ENCODE results near the gene RNF38.
"Not testable (repeated sequence)": the region's sequence is repeated elsewhere in the genome, so short reads cannot be mapped to it uniquely, and the experiment has no call there.

Gene RNF38

GRCh38 chr9:36304366-36304765 is 95.7 kb downstream of the RNF38 start:
- H3K27me3 ChIP-seq (ENCODE audit: control insufficient read depth in 5 of 5, insufficient read depth in 4 of 5, low read length in 5 of 5); H3K9me3 ChIP-seq (ENCODE audit: control insufficient read depth in 5 of 5, low read length in 5 of 5); H3K4me1 ChIP-seq (ENCODE audit: control insufficient read depth in 5 of 5, insufficient read depth in 5 of 5, low read length in 5 of 5); H3K36me3 ChIP-seq (ENCODE audit: control insufficient read depth in 5 of 5, insufficient read depth in 5 of 5, low read length in 5 of 5); H3K9ac ChIP-seq (ENCODE audit: low read length in 5 of 5); H3K27ac ChIP-seq (ENCODE audit: low read depth, low read length); H3K4me3 ChIP-seq (ENCODE audit: low read depth in 1 of 5, low read length in 5 of 5): not testable (repeated sequence)

GRCh38 chr9:36301227-36301626 is 98.8 kb downstream of the RNF38 start:
- Histone ChIP-seq H3K9ac (ENCODE audit: low read length in 5 of 5) (no peak overlapping the region), H3K4me3 (ENCODE audit: low read depth in 1 of 5, low read length in 5 of 5) (no peak overlapping the region), H3K27me3 (ENCODE audit: control insufficient read depth in 5 of 5, insufficient read depth in 4 of 5, low read length in 5 of 5) (no peaks in the 10 kb centered on the region), H3K36me3 (ENCODE audit: control insufficient read depth in 5 of 5, insufficient read depth in 5 of 5, low read length in 5 of 5) (no peaks in the 10 kb centered on the region), H3K9me3 (ENCODE audit: control insufficient read depth in 5 of 5, low read length in 5 of 5) (no peaks in the 10 kb centered on the region), H3K27ac (ENCODE audit: low read depth, low read length) (no peak overlapping the region), H3K4me1 (ENCODE audit: control insufficient read depth in 5 of 5, insufficient read depth in 5 of 5, low read length in 5 of 5) (peaks cover 0 to 13% (median 10%) of the 10 kb centered on the region in 5 donors)

- Histone ChIP-seq H3K36me3 (ENCODE audit: control insufficient read depth in 5 of 5, insufficient read depth in 5 of 5, low read length in 5 of 5) (no peaks in the 10 kb centered on the region), H3K9me3 (ENCODE audit: control insufficient read depth in 5 of 5, low read length in 5 of 5) (no peaks in the 10 kb centered on the region), H3K27me3 (ENCODE audit: control insufficient read depth in 5 of 5, insufficient read depth in 4 of 5, low read length in 5 of 5) (no peaks in the 10 kb centered on the region), H3K4me1 (ENCODE audit: control insufficient read depth in 5 of 5, insufficient read depth in 5 of 5, low read length in 5 of 5) (peaks cover 0 to 16% (median 10%) of the 10 kb centered on the region in 5 donors), H3K27ac (ENCODE audit: low read depth, low read length) (no peak overlapping the region), H3K9ac (ENCODE audit: low read length in 5 of 5) (no peak overlapping the region), H3K4me3 (ENCODE audit: low read depth in 1 of 5, low read length in 5 of 5) (no peak overlapping the region)
These were observed 101.5 kb downstream of the RNF38 start for GRCh38 chr9:36298566-36298965.

GRCh38 chr9:36297798-36298197 is 102.3 kb downstream of the RNF38 start:
- Histone ChIP-seq H3K27ac (ENCODE audit: low read depth, low read length) (no peak overlapping the region), H3K36me3 (ENCODE audit: control insufficient read depth in 5 of 5, insufficient read depth in 5 of 5, low read length in 5 of 5) (no peaks in the 10 kb centered on the region), H3K4me1 (ENCODE audit: control insufficient read depth in 5 of 5, insufficient read depth in 5 of 5, low read length in 5 of 5) (peaks cover 0 to 16% (median 10%) of the 10 kb centered on the region in 5 donors), H3K4me3 (ENCODE audit: low read depth in 1 of 5, low read length in 5 of 5) (no peak overlapping the region), H3K27me3 (ENCODE audit: control insufficient read depth in 5 of 5, insufficient read depth in 4 of 5, low read length in 5 of 5) (no peaks in the 10 kb centered on the region), H3K9me3 (ENCODE audit: control insufficient read depth in 5 of 5, low read length in 5 of 5) (no peaks in the 10 kb centered on the region), H3K9ac (ENCODE audit: low read length in 5 of 5) (no peak overlapping the region)

GRCh38 chr9:36294996-36295395 is 105.1 kb downstream of the RNF38 start:
- H3K9ac ChIP-seq (ENCODE audit: low read length in 5 of 5); H3K27me3 ChIP-seq (ENCODE audit: control insufficient read depth in 5 of 5, insufficient read depth in 4 of 5, low read length in 5 of 5); H3K27ac ChIP-seq (ENCODE audit: low read depth, low read length); H3K9me3 ChIP-seq (ENCODE audit: control insufficient read depth in 5 of 5, low read length in 5 of 5); H3K4me3 ChIP-seq (ENCODE audit: low read depth in 1 of 5, low read length in 5 of 5); H3K36me3 ChIP-seq (ENCODE audit: control insufficient read depth in 5 of 5, insufficient read depth in 5 of 5, low read length in 5 of 5): not testable (repeated sequence)
- H3K4me1 ChIP-seq (ENCODE audit: control insufficient read depth in 5 of 5, insufficient read depth in 5 of 5, low read length in 5 of 5) = peaks cover 0 to 16% (median 10%) of the 10 kb centered on the region in 5 donors

GRCh38 chr9:36293918-36294317 is 106.2 kb downstream of the RNF38 start:
- H3K27ac ChIP-seq (ENCODE audit: low read depth, low read length) = no peak overlapping the region
- peaks cover 0 to 16% (median 10%) of the 10 kb centered on the region in 5 donors for H3K4me1 ChIP-seq (ENCODE audit: control insufficient read depth in 5 of 5, insufficient read depth in 5 of 5, low read length in 5 of 5)
- H3K27me3 ChIP-seq (ENCODE audit: control insufficient read depth in 5 of 5, insufficient read depth in 4 of 5, low read length in 5 of 5) = no peaks in the 10 kb centered on the region
- no peak overlapping the region for H3K9ac ChIP-seq (ENCODE audit: low read length in 5 of 5)
- no peaks in the 10 kb centered on the region for H3K9me3 ChIP-seq (ENCODE audit: control insufficient read depth in 5 of 5, low read length in 5 of 5)
- H3K36me3 ChIP-seq (ENCODE audit: control insufficient read depth in 5 of 5, insufficient read depth in 5 of 5, low read length in 5 of 5) = no peaks in the 10 kb centered on the region
- H3K4me3 ChIP-seq (ENCODE audit: low read depth in 1 of 5, low read length in 5 of 5) = no peak overlapping the region

GRCh38 chr9:36293171-36293570 is 106.9 kb downstream of the RNF38 start:
- Histone ChIP-seq H3K27ac (ENCODE audit: low read depth, low read length) (no peak overlapping the region), H3K27me3 (ENCODE audit: control insufficient read depth in 5 of 5, insufficient read depth in 4 of 5, low read length in 5 of 5) (no peaks in the 10 kb centered on the region), H3K9ac (ENCODE audit: low read length in 5 of 5) (no peak overlapping the region), H3K36me3 (ENCODE audit: control insufficient read depth in 5 of 5, insufficient read depth in 5 of 5, low read length in 5 of 5) (no peaks in the 10 kb centered on the region), H3K9me3 (ENCODE audit: control insufficient read depth in 5 of 5, low read length in 5 of 5) (no peaks in the 10 kb centered on the region), H3K4me1 (ENCODE audit: control insufficient read depth in 5 of 5, insufficient read depth in 5 of 5, low read length in 5 of 5) (peaks cover 0 to 11% (median 10%) of the 10 kb centered on the region in 5 donors), H3K4me3 (ENCODE audit: low read depth in 1 of 5, low read length in 5 of 5) (no peak overlapping the region)

- Histone ChIP-seq H3K4me1 (ENCODE audit: control insufficient read depth in 5 of 5, insufficient read depth in 5 of 5, low read length in 5 of 5) (peaks cover 0 to 11% (median 10%) of the 10 kb centered on the region in 5 donors), H3K4me3 (ENCODE audit: low read depth in 1 of 5, low read length in 5 of 5) (no peak overlapping the region), H3K9ac (ENCODE audit: low read length in 5 of 5) (no peak overlapping the region), H3K27ac (ENCODE audit: low read depth, low read length) (no peak overlapping the region), H3K27me3 (ENCODE audit: control insufficient read depth in 5 of 5, insufficient read depth in 4 of 5, low read length in 5 of 5) (no peaks in the 10 kb centered on the region), H3K9me3 (ENCODE audit: control insufficient read depth in 5 of 5, low read length in 5 of 5) (no peaks in the 10 kb centered on the region), H3K36me3 (ENCODE audit: control insufficient read depth in 5 of 5, insufficient read depth in 5 of 5, low read length in 5 of 5) (no peaks in the 10 kb centered on the region)
These were observed 107.4 kb downstream of the RNF38 start for GRCh38 chr9:36292641-36293040.

GRCh38 chr9:36290996-36291395 is 109.1 kb downstream of the RNF38 start:
- no peak overlapping the region for H3K4me3 ChIP-seq (ENCODE audit: low read depth in 1 of 5, low read length in 5 of 5)
- H3K27me3 ChIP-seq (ENCODE audit: control insufficient read depth in 5 of 5, insufficient read depth in 4 of 5, low read length in 5 of 5) = no peaks in the 10 kb centered on the region
- peaks cover 0 to 13% (median under 1%) of the 10 kb centered on the region in 5 donors for H3K4me1 ChIP-seq (ENCODE audit: control insufficient read depth in 5 of 5, insufficient read depth in 5 of 5, low read length in 5 of 5)

GRCh38 chr9:36289836-36290435 is 110.1 kb downstream of the RNF38 start:
- no peaks in the 10 kb centered on the region for H3K9me3 ChIP-seq (ENCODE audit: control insufficient read depth in 5 of 5, low read length in 5 of 5)
- H3K9ac ChIP-seq (ENCODE audit: low read length in 5 of 5) = no peak overlapping the region
- H3K27ac ChIP-seq (ENCODE audit: low read depth, low read length) = no peak overlapping the region
- H3K4me3 ChIP-seq (ENCODE audit: low read depth in 1 of 5, low read length in 5 of 5) = no peak overlapping the region
- H3K27me3 ChIP-seq (ENCODE audit: control insufficient read depth in 5 of 5, insufficient read depth in 4 of 5, low read length in 5 of 5) = no peaks in the 10 kb centered on the region
- H3K4me1 ChIP-seq (ENCODE audit: control insufficient read depth in 5 of 5, insufficient read depth in 5 of 5, low read length in 5 of 5) = peaks cover 0 to 14% (median 0%) of the 10 kb centered on the region in 5 donors
- H3K36me3 ChIP-seq (ENCODE audit: control insufficient read depth in 5 of 5, insufficient read depth in 5 of 5, low read length in 5 of 5) = no peaks in the 10 kb centered on the region

More at GRCh38 chr9:36290996-36291395, 109.1 kb downstream of the RNF38 start:
- H3K9ac ChIP-seq (ENCODE audit: low read length in 5 of 5) = no peak overlapping the region
- H3K27ac ChIP-seq (ENCODE audit: low read depth, low read length) = no peak overlapping the region
- H3K36me3 ChIP-seq (ENCODE audit: control insufficient read depth in 5 of 5, insufficient read depth in 5 of 5, low read length in 5 of 5) = no peaks in the 10 kb centered on the region
- H3K9me3 ChIP-seq (ENCODE audit: control insufficient read depth in 5 of 5, low read length in 5 of 5) = no peaks in the 10 kb centered on the region

Measured in subcutaneous abdominal adipose tissue (tissue), 5 donors.